HG02840 (cell line): ENCODE data around the gene CWC27.
"Not testable (repeated sequence)": the region's sequence is repeated elsewhere in the genome, so short reads cannot be mapped to it uniquely, and the experiment has no call there.

Source experiments
- ATAC-seq: cut with Tn5 transposase; IDR thresholded peaks from one replicate; pipeline ENCODE4 v1.9.1; 2021; ENCODE audit warnings: mild to moderate bottlenecking, moderate library complexity, moderate number of reproducible peaks; ENCODE audit not compliant: unreplicated experiment, low FRiP score

The CWC27 gene

GRCh38 chr5:64899838-64900237 is 131.1 kb downstream of the CWC27 start:
- no peak for ATAC-seq

GRCh38 chr5:64900618-64901017 is 131.9 kb downstream of the CWC27 start:
- no peak for ATAC-seq

- not testable (repeated sequence) for ATAC-seq
Measured at GRCh38 chr5:64907399-64907798, 138.7 kb downstream of the CWC27 start.

- ATAC-seq, result no peak
Measured at GRCh38 chr5:64914396-64914795, 145.7 kb downstream of the CWC27 start.

DNA sequence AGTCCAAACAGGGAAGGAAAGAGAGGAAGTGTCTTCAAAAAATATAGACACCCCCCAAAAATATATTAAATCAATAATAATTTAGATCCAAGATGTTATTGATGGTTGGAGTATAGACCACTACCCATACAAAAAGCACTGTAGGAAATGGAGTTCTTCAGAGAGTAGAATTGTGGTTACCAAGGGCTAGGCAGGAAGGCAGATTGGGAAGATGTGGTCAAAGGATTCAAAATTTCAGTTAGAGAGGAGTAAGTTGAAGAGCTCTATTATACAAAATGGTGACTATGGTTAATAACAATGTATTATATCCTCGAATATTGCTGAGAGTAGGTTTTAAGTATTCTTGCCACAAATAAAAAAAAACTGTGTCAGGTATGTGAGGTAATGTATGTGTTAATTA is 149.4 kb downstream of the CWC27 start:
- ATAC-seq, result no peak

DNA sequence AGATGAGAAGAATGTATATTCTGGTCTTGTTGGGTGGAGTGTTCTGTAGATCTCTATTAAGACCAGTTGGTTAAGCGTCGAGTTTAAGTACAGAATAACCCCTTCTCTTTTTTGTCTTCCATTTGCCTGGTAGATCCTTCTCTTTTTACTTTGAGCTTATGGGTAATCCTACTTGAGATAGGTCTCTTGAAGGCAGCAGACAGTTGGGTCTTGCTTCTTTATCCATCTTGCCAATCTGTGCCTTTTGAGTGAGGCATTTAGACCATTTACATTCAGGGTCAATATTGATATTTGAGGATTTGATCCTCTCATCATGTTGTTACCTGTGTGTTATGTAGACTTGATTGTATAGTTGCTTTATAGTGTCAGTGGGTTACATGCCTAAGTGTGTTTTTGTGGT is 152.7 kb downstream of the CWC27 start:
- ATAC-seq, result no peak

- no peak for ATAC-seq
Measured at GRCh38 chr5:64923151-64923685, 154.5 kb downstream of the CWC27 start.

- ATAC-seq, result no peak
Measured at GRCh38 chr5:64925123-64925522, 156.4 kb downstream of the CWC27 start.

DNA sequence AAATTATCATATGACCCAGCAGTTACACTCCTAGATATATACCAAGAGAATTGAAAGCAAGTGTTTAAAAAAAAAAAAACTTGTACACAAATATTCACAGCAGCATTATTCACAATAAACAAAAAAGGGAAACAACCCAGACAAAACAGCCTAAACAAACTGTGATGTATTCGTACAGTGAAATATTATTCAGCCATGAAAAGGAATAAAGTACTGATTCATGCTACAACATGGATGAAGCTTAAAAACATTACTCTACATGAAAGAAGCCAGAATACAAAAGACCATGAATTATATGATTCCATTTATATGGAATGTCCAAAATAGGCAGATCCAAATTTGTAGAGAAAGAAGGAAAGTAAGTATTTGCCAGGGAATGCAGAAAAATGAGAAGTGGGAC is 161.1 kb downstream of the CWC27 start:
- no peak for ATAC-seq

- no peak for ATAC-seq
Measured at GRCh38 chr5:64930672-64931318, 162.1 kb downstream of the CWC27 start.

DNA sequence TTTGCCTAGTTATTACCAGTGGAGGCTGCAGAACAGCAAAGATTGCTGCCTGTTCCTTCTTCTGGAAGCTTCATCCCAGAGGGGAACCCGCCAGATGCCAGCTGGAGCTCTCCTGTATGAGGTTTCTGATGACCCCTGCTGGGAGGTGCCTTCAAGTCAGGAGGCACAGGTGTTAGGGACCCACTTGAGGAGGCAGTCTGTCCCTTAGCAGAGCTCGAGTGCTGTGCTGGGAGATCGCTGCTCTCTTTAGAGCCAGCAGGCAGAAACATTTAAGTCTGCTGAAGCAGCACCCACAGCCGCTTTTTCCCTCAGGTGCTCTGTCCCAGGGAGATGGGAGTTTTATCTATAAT is 170.7 kb downstream of the CWC27 start:
- not testable (repeated sequence) for ATAC-seq

DNA sequence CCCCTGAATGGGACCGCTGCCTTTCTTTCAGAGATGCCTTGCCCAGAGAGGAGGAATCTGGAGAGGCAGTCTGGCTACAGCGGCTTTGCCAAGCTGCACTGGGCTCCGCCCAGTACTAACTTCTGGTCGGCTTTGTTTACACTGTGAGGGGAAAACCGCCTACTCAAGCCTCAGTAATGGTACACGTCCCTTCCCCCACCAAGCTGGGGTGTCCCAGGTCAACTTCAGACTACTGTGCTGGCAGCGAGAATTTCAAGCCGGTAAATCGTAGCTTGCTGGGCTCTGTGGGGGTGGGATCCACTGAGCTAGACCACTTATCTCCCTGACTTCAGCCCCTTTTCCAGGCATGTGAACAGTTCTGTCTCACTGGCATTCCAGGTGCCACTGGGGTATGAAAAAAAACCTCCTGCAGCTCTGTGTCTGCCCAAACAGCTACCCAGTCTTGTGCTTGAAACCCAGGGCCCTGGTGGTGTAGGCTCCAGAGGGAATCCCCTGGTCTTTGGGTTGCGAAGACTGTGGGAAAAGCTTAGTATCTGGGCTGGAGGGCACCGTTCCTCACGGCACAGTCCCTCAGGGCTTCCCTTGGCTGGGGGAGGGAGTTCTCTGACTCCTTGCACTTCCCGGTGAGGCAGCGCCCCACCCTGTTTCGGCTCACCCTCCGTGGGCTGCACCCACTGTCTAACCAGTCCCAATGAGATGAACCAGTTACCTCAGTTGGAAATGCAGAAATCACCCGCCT is 171.2 kb downstream of the CWC27 start:
- ATAC-seq, result no peak

DNA sequence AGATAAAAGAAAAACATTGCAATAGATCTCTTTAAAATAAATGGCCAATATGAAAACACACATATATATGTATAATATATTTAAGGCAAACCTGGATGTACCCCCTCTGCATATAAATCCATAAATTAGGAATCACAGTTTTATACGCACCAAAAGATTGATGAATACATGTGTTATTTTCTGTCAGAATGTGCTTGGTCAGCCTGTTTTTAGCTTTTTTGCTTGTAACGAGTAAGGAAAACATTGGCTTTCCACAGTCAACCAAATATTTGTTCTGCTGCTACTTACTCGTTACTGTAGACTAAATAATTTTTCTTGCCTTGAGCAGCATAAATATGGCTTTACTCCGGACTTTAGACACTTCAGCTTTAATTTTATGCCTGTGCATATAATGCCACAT is 173.7 kb downstream of the CWC27 start:
- ATAC-seq, result no peak

GRCh38 chr5:64944868-64945267 is 176.1 kb downstream of the CWC27 start:
- ATAC-seq, result no peak

DNA sequence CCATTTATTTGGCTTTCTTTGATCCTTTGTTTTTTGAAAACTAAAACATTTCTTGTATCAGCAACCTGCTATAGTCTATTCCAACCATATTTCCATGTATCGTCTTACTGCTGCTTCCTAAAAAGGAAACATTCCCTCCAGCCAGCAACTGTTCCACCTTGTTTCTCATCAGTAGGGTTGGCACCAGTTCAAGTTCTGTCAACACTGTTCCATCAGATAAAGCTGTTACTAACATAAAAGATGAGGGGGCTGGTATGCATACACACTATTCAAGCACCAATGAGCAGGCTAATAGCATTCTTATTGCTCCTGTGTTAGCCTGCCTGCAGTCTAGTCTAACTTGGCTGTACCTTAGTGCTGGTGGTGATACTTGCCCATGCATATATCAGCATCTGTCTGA is 178.3 kb downstream of the CWC27 start:
- no peak for ATAC-seq

- ATAC-seq, result no peak
Measured at GRCh38 chr5:64947801-64948200, 179.1 kb downstream of the CWC27 start.

DNA sequence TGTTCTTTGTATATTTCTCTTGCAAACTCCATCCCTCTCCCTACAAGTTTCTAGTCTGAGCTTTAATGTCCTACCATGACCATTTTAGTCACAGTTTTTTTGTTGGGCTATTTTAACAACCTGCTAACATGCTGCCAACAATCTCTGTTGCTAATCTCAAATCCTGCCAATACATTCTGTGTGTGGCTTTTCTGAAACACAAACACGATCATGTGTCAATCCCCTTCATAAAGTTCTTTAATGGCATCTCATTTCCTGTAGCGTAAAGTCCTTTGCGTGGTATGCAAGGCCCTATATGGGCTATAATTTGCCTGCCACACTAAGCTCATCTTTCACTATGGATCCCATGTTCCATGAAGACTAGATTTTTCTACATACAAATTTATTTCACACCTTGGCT is 180.6 kb downstream of the CWC27 start:
- no peak for ATAC-seq

- ATAC-seq, result no peak
Measured at GRCh38 chr5:64952951-64953673, 184.4 kb downstream of the CWC27 start.

DNA sequence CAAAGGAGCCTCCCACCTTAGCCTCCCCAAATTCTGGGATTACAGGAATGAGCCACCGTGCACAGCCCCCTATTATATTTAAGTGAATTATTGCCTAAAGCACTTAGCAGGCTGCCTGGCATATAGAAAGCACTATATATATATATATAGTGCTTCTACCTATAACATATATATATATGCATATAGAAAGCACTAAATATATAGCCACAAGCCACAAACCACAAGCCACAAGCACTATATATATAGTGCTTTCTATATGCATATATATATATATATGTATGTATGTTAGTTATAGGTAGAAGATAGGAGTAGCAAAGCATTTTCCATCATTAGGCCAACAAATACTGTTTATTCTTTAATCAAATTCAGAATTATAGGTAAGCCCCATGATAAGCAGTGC is 185.8 kb downstream of the CWC27 start:
- ATAC-seq, result no peak

- ATAC-seq, result no peak
Measured at GRCh38 chr5:64958757-64959391, 190.1 kb downstream of the CWC27 start.

DNA sequence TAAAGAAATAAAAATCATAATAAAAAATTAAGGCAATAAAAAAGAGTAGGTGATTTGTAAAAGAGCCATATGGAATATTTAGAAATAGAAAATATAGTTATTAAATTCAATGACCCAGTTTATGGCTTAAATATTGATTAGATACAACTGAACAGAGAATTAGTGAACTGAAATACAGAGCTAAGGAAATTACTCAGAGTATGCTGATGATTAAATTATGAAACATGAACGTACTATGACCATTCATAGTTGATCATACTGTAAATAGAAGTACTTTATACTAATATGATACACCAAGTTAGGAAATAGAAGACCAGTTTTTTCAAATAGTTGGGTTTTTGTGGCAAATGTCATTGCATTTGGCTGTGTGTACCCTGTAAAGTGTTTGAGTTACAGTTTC is 194.5 kb downstream of the CWC27 start:
- no peak for ATAC-seq
